Subcutaneous preadipocyte (primary cell): Measurements from ENCODE around the gene CRCP. TPM values are rescaled to one million over a fixed set of nuclear protein-coding genes. Genes with fewer than 3 reads are reported as not detected.

Source experiments
- total RNA-seq: library from RNA; depleted of rRNA; stranded (reverse); fragments of >200 nt; gene quantifications from 2 replicates; pipeline ENCODE4 v1.2.3, GENCODE V29; 2012

Gene CRCP
- total RNA-seq, result 30.1 and 31.5 TPM in 2 replicates

GRCh38 chr7:66114743-66115649, at the start of gene CRCP:
Gene CRCP, plus strand, starts transcription at chr7:66114847. Its CDS starts 116 bp downstream, at chr7:66114963.

GRCh38 chr7:66075590-66076461, 38.8 kb upstream of the CRCP start, which contains the start of gene ASL:
Gene ASL, plus strand, starts transcription at chr7:66075819. Its CDS starts 263 bp downstream, at chr7:66076082.

Other genes starting within 250 kb of the CRCP start
- 13.6 and 18.4 TPM in 2 replicates for gene VKORC1L1, start 241.8 kb upstream of the CRCP start, total RNA-seq
- 26.5 and 27.6 TPM in 2 replicates for gene GUSB, start 132.6 kb upstream of the CRCP start, total RNA-seq
- 51.4 and 65.9 TPM in 2 replicates for gene ASL, start 39.0 kb upstream of the CRCP start, total RNA-seq
- 58.3 and 77.5 TPM in 2 replicates for gene TPST1, start 90.5 kb downstream of the CRCP start, total RNA-seq